ENCODE results near the gene PTTG1IP.

Gene PTTG1IP

GRCh38 chr21:44908908-44909307 is 35.4 kb upstream of the PTTG1IP start:
- DNase-seq, result no peak

DNA sequence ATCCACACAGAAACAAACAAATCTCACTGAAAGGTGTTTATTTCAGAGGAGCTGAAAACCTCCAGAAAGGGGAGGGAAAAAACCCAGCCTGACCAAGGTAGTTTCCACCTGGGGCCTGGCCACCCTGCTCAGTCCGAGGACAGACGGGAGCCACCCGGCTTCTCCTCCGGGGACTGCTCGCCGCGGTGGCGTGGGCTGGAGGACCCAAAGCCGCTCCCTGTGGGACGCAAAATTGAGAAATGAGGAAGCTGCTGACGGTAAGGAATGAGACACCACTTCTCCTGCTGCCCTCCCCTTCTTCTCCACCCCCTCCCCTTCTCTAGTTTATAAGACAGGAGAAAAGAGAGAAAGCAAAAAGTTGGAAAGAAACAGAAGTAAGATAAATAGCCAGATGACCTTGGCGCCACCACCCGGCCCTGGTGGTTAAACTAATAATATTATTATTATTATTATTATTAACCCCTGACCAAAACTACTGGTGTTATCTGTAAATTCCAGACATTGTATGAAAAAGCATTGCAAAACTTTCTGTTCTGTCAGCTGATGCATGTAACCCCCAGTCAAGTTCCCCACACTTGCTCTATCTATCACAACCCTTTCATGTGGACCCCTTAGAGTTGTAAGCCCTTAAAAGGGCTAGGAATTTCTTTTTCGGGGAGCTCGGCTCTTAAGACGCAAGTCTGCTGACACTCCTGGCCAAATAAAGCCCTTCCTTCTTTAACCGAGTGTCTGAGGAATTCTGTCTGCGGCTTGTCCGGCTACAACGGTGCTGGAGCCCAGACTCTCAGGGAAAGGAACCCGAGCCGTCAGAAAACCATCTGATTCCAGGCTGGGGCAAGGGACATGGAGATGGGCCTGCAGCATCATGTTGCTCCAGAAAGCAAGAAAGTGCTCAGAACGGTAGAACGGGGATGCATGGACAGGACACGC is 34.7 kb upstream of the PTTG1IP start:
- DNase-seq, result no peak

GRCh38 chr21:44907225-44907965 is 33.9 kb upstream of the PTTG1IP start:
- DNase-seq, result no peak

DNA sequence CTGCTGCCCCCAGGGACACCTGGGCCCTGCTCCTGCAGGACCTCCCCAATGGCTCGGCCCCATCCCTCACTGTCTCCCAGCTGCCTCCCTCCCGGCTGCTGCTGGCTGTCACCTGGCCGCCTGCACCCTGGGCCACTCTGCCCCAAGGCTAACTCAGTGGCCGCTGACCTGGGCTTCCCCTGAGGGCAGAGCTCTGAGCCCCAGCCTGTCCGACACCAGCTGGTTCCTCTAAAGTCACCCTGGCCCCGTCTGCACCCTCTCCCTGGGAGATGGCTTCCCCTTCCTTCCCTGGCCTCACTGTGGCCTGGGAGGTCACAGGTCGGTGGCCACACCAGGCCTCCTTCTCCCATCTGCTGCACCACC is 32.2 kb upstream of the PTTG1IP start:
- no peak for DNase-seq

- DNase-seq, result no peak
Observed at GRCh38 chr21:44905016-44905727, 31.7 kb upstream of the PTTG1IP start.

GRCh38 chr21:44904141-44904923 is 30.8 kb upstream of the PTTG1IP start:
- DNase-seq, result no peak

DNA sequence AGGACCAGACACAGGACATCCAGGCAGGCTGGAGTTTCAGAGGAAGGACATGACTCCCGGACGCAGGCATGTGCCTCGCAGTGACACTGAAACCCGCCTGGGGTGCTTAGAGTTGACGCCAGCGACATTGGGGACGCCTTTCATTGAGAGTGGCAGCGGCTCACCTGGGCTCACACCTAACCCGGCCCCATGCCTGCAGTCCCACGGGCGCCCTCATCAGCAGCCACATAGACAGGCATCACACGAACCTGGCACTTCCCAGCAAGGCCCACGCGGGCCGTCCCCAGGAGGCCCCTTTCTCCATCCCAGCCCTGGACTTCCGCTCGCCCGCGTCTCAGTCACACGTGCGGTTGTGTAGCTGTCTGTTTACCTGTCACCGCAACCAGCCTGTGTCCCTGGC is 30.2 kb upstream of the PTTG1IP start:
- DNase-seq, result no peak

DNA sequence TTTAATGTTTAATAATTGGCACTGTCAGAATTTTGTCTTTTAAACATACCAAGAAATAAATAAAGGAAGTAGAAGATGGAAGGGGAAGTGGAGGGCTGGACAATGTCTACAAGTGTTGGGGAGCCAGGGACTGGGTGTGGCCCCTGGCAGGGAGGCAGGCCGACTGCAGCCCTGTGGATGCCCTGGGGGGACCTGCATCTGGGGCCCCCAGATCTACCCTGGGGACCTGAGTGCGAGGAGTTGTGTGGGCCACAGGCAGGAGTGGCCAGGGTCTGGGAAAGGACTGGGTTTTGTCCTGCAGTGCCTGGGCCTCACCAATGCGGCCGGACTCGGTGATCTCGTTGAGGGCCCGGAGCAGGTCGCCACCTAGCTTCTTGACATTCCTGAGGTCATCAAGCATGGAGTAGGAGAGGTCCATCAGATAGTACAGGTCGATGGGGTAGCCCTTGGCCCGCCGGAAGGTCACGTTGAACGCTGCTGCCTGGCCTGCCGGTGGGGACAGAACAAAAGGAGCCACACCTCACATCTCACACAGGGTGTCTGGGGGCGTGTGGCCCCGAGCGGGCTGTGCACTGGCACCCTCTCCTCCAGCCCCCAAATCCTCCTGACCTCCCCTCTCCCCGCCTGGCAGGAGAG is 29.7 kb upstream of the PTTG1IP start:
- DNase-seq, result no peak

GRCh38 chr21:44902268-44903049 is 29.0 kb upstream of the PTTG1IP start:
- DNase-seq, result no peak

- no peak for DNase-seq
Observed at GRCh38 chr21:44901391-44902074, 28.0 kb upstream of the PTTG1IP start.

DNA sequence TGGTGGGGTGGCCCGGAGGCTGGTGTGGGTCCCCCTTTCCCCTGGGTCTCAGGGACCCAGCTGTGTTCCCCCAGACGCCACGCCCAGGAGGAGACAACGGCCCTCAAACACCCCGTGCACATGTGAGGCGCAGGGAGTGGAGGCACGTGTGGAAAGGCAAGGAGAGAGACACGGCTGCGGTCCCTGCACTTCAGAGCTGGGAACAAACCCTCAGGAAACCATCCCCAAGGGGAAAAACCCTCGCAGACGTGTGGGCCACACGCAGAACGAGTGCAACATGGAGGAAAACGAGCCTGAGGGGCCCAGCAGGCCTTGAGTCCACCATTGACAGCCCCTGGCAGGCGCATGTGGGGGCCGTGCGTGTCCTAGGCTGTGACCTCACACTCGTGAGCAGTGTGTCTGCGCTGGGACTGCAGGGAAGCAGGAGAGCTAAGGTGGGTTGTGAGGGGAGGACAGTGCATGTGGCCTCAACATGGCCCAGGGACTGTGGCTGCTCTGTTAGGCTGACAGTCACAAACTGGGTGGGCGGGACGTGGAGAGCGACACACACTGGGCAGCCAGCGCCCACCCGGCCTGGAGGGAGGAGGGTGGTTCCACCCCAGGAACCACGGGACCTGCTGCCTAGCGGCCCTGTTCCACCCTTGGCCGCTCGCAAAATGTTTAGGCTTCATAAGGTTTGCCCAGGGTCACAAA is 27.2 kb upstream of the PTTG1IP start:
- no peak for DNase-seq

- DNase-seq, result no peak
Observed at GRCh38 chr21:44899768-44900558, 26.5 kb upstream of the PTTG1IP start.

- no peak for DNase-seq
Observed at GRCh38 chr21:44898851-44899767, 25.6 kb upstream of the PTTG1IP start.

- no peak for DNase-seq
Observed at GRCh38 chr21:44898011-44898488, 24.6 kb upstream of the PTTG1IP start.

DNA sequence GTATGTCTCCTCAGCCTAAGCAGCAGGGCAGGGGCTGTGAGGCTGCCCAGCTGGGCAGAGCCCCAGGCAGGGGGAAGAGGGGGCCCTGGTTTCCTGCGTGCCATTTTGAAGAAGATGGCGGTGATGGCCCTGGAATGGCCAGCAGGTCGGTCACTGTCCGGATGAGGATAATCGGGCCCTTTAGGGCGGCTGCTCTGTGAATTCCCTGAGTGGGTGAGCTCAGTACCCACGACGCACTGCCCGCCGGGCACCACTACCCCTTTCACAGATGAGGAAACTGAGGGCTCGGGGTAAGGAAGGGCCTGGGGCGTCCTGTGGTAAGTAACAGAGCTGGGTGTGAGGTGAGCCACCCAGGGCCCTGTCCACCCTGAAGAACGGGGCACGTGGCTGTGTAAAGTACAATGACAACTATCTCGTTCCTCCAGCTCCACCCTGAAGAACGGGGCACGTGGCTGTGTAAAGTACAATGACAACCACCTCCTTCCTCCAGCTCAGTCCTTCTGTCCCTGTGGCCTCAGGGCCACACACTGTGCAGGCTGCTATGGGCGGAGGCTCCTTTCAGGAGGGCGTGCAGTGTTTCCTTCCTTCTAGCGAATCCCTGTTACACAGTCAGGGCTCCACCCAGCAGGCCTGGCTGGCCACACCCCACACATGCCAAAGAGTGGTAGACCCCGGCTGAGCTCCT is 24.0 kb upstream of the PTTG1IP start:
- no peak for DNase-seq

- DNase-seq, result no peak
Observed at GRCh38 chr21:44896561-44897286, 23.2 kb upstream of the PTTG1IP start.

DNA sequence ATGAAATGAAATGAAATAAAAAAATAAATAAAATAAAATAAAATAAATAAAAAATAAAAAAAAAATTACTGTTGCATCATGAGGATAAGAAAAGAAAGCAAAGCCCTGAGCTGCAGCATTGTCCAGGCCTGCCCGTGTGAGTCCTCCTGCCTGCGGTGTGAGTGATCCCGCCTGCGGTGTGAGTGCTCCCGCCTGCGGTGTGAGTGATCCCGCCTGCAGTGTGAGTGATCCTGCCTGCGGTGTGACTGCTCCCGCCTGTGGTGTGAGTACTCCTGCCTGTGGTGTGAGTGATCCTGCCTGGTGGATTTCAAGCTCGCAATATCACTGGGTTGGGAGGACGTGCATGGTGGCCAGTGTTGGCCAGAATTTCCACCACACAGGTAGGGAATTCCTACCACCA is 22.4 kb upstream of the PTTG1IP start:
- DNase-seq, result no peak
